Fibroblast of villous mesenchyme (primary cell): ENCODE results near the gene FBXO48. TPM values are rescaled to one million over a fixed set of nuclear protein-coding genes. Genes with fewer than 3 reads are reported as not detected.
"Not testable (repeated sequence)": the region's sequence is repeated elsewhere in the genome, so short reads cannot be mapped to it uniquely, and the experiment has no call there.

Experiments
- DNase-seq: peaks from one replicate; pipeline ENCODE4 v3.0.0-alpha.2; 2010; ENCODE audit warnings: low read depth
- H3K4me3 ChIP-seq: 2 replicates; pipeline ENCODE4 v1.5.1; 2011; ENCODE audit warnings: low read depth, mild to moderate bottlenecking, low read length
- total RNA-seq: library from RNA; depleted of rRNA; stranded (reverse); fragments of >200 nt; gene quantifications from 2 replicates; pipeline ENCODE4 v1.2.3, GENCODE V29; 2012
- TF ChIP-seq, protein P1 (sequence below): IDR thresholded peaks from 2 replicates; pipeline ENCODE4 v1.5.1; 2012; ENCODE audit warnings: low read depth, mild to moderate bottlenecking, low read length; ENCODE audit not compliant: insufficient read depth

Gene FBXO48
- total RNA-seq, 1 donor: 0.86 TPM

GRCh38 chr2:68505603-68506159 is 38.6 kb upstream of the FBXO48 start:
- no peak for DNase-seq
- H3K4me3 ChIP-seq: no peak overlapping the region
- TF ChIP-seq, protein P1, sequence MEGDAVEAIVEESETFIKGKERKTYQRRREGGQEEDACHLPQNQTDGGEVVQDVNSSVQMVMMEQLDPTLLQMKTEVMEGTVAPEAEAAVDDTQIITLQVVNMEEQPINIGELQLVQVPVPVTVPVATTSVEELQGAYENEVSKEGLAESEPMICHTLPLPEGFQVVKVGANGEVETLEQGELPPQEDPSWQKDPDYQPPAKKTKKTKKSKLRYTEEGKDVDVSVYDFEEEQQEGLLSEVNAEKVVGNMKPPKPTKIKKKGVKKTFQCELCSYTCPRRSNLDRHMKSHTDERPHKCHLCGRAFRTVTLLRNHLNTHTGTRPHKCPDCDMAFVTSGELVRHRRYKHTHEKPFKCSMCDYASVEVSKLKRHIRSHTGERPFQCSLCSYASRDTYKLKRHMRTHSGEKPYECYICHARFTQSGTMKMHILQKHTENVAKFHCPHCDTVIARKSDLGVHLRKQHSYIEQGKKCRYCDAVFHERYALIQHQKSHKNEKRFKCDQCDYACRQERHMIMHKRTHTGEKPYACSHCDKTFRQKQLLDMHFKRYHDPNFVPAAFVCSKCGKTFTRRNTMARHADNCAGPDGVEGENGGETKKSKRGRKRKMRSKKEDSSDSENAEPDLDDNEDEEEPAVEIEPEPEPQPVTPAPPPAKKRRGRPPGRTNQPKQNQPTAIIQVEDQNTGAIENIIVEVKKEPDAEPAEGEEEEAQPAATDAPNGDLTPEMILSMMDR: no peak

GRCh38 chr2:68501768-68502167 is 34.7 kb upstream of the FBXO48 start:
- H3K4me3 ChIP-seq: no peak overlapping the region
- no peak for DNase-seq
- TF ChIP-seq, protein P1: no peak

DNA sequence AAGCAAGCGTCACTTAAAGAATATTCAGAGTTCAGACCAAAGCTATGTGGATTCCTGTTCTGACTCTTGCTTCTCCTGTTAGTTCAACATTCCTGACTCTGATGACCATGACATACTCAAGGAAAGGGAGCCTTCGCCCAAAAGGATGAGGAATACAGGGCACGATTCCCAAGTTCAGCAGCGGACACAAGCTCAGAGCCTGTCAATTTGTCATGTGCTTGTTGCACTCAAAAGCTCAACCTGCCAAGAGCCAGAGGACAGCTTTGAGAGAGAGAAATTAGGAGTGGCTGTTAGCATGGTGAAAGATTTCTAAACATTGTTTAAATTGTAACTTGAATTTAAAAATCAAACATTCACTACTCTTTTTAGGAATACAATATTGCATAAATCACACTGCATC is 33.6 kb upstream of the FBXO48 start:
- TF ChIP-seq, protein P1: no peak

DNA sequence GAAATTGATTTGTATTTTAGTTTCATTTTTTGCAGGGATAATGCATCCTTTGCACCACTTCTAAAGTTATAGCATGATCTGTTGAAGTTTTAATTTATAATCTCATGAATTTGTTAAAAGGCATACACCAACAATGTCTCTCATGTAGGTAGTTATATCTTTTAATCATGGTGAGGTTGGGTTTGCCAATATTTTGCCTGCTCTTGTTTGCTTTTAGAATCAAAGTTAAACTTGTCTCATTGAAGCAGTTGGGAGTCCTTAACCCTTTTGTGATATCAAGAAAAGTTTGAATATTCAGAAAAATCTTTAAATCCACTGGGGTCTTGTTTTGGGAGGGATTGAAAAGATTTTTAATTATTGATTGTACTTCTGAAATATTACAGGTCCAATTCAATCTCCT is 32.0 kb upstream of the FBXO48 start:
- H3K4me3 ChIP-seq: no peak overlapping the region
- TF ChIP-seq, protein P1: no peak
- DNase-seq: no peak

More for the DNA sequence above, 33.6 kb upstream of the FBXO48 start:
- DNase-seq: no peak
- H3K4me3 ChIP-seq: no peak overlapping the region

DNA sequence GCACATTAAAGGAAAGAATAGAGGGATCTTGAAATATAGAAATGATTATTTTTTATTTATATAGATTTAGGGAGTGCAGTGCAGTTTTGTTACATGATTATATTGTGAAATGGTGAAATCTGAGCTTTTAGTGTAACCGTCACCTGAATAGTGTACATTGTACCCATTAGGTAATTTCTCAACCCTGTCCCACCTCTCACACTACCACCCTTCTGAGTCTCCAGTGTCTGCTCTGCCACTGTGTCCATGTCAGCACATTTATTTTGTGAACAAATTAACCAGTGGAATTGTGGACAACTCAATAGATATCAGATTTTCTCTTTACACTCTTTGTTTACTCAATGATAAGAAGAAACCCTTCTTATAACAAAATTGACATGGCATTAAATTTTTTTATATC is 24.5 kb upstream of the FBXO48 start:
- H3K4me3 ChIP-seq: no peak overlapping the region
- no peak for DNase-seq
- TF ChIP-seq, protein P1: no peak

DNA sequence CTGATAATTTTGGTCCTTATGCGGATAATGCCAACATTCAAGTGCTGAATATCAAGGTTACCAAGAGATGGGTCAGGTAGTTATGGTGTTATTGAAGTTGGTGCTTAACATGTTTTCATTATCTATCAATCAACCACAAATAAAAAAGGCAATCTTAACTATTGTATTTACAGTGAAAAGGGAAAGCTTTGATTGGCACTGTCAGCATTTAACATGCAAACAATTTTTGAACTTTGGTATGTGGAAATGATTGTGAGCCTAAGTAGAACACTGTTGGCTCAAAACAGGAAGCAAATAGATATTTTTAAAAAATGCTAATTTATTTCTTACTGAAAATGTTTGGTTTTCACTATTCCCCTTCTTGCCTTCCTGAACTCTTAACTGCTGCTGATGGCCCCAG is 22.2 kb upstream of the FBXO48 start:
- TF ChIP-seq, protein P1: no peak
- no peak for DNase-seq
- no peak overlapping the region for H3K4me3 ChIP-seq

DNA sequence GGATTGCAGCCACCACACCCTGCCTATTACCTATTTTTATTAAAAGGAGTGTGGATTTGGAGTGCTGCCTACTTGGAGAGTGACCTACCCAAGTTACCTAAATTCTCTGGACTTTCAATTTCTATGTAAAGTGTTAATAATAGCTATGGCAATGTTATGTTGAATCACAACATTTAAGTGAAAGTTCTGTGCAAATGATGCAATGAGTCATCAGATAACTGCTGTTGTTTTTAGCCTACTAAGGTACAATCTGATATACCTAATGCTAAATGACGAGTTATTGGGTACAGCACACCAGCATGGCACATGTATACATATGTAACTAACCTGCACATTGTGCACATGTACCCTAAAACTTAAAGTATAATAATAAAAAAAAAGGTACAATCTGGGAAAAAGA is 21.5 kb upstream of the FBXO48 start:
- peak; percentile 3 for DNase-seq
- H3K4me3 ChIP-seq: not testable (repeated sequence)
